ENCODE data around the gene MRPL47.
"Not testable (repeated sequence)": the region's sequence is repeated elsewhere in the genome, so short reads cannot be mapped to it uniquely, and the experiment has no call there.

Gene MRPL47

DNA sequence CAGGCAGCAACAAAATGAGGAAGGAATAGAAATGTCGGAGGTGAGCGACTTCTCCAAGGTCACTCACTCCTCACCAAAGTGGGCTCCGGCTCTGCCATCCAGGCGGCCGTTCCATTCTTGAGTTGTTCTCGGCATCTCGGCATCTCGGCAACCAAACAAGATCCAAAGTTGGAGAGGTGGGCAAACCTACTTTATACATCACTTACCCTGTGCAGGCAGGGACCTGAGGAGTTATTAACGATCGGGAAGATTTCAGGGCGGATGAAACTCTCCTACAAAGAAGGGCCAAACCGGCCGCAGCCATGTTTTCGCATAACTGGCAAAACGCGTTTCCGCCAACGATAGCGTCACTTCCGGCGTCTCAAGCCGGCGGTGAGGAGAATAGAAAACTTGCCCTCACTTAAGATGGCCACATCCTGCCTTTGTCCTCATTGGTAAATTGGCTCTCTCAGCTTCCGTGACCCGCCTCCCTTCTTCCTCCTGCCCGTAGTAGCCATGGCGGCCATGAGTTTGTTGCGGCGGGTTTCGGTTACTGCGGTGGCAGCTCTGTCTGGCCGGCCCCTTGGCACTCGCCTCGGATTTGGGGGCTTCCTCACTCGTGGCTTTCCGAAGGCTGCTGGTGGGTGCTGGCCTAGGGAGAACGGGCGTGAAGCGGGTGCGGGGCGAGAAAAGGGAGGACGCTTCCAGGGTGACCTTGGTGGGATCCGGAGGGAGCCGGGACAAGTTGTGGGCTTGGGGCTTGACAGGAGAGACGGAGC, at the start of gene MRPL47, which contains the start of gene NDUFB5:
Gene MRPL47, minus strand, starts transcription at position 318 of the 758 bp plus-strand sequence. Its CDS starts 14 bp downstream, at position 304.
Gene NDUFB5, plus strand, starts transcription at position 474 of the 758 bp plus-strand sequence. Its CDS starts 22 bp downstream, at position 496.
- peak; percentile 96 for DNase-seq

- DNase-seq = peak; percentile 71
Observed at GRCh38 chr3:179653096-179653797, 48.8 kb upstream of the MRPL47 start.

DNA sequence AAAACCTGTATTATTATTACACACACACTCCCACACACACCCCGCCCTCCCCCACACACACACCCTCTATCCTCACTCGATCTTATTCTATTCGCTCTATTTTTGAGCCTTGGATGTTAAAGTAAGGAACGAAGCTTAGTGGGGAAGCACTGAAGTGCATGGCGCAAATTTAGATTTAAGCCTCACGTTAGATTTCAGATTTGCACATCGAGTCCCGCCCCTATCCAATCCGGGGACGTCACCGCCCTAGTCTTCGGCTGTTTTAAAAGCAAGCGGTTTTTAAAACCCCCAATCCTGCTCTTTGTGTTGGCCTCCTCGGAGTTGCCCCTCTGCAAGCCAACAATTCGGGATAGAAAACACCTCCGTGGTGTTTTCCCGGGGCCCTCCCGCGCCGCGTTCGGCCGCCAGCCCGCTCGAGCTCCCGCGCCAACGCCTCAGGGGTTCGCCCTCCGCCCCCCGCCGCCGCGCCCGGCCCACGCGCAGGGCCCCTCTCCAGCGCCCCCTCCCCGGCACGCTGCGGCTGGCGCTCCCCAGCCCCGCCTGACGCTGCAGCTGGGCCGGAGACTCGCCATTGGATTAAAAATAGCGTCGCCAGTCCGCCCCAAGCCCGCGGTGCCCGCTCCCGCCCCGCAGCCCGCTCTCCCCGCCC, 48.1 kb upstream of the MRPL47 start, which contains the start of gene USP13:
Gene USP13, plus strand, starts transcription at position 594 of the 649 bp plus-strand sequence. CDS start 186 bp downstream, outside the sequence.
- peak; percentile 71 for DNase-seq

- no peak for DNase-seq
Observed at GRCh38 chr3:179651687-179652446, 47.4 kb upstream of the MRPL47 start.

DNA sequence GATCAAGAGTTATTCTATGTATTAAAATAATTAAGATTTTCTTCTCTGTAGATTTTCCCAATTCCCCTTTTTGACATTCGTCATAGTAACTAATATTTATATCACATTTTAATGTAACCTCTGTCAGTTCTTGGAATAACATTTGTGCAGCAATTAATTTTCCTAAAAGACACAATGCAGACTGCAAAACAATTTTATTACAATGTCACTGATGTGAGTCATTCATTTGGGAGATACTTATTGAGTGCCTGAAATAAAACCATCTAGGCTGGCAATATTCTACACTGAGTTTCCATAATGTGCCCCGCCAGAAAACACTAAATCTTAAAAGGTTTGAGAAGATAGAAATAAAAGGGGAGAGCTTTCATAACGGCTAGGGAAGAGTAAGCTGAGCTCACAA, 41.7 kb upstream of the MRPL47 start:
- DNase-seq = no peak

- not testable (repeated sequence) for DNase-seq
Observed at GRCh38 chr3:179643837-179644236, 39.4 kb upstream of the MRPL47 start.

GRCh38 chr3:179642871-179643270, 38.4 kb upstream of the MRPL47 start:
- no peak for DNase-seq

DNA sequence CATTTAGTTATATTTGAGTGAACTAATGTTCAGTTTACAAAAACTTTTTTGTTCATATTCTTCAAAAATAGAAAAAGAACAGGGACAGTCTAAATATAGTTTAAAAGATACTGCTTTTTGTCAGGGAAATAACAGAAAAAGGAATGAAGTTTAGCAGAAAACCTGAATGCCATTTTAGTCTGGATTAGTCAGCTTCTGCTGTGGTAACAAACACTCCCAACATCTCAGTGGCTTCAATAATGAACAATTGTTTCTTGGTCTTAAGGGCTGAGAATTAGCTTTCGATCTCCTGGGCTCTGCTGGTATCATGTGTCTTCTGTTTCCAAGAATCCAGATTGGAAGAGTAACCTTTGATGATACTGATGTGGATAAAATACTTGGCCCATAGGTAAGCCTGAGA, 36.0 kb upstream of the MRPL47 start:
- DNase-seq = no peak

GRCh38 chr3:179630753-179631451, 26.5 kb upstream of the MRPL47 start:
- no peak for DNase-seq

GRCh38 chr3:179624451-179624850, 20.0 kb upstream of the MRPL47 start:
- no peak for DNase-seq

GRCh38 chr3:179622023-179622422, 17.6 kb upstream of the MRPL47 start:
- no peak for DNase-seq

- no peak for DNase-seq
Observed at GRCh38 chr3:179615458-179616173, 11.2 kb upstream of the MRPL47 start.

DNA sequence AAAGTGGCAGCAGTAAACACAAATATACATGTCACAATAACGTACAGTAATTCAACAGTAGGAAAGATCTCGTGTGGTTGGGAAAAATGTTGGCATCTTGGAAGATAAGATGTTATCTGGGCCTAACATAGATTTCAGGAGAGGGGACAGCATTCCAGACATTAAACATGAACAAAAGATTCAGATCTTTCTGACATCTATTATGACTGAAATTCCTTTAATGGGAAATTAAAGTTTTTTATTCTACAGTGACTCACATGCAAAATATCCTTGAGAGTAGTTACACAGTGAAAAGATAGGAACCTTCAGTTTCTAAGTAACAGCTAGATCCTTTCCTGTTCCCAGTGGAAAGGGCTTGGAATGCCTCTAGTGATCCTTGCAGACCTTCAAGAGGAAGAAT, 9.4 kb upstream of the MRPL47 start:
- no peak for DNase-seq

DNA sequence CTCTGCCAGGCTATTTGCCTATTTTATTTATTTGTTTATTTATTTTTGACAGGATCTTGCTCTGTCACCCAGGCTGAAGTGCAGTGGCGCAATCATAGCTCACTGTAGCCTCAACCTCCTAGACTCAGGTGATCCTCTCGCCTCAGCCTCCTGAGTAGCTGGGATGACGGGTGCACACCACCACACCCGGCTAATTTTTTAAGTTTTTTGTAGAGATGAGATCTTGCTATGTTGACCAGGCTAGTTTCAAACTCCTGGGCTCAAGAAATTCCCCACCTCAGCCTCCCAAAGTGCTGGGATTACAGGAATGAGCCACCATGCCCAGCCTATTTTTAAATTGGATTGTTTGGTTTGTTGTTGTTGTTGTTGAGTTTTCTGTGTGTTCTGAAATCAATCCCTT, 5.6 kb upstream of the MRPL47 start:
- no peak for DNase-seq

DNA sequence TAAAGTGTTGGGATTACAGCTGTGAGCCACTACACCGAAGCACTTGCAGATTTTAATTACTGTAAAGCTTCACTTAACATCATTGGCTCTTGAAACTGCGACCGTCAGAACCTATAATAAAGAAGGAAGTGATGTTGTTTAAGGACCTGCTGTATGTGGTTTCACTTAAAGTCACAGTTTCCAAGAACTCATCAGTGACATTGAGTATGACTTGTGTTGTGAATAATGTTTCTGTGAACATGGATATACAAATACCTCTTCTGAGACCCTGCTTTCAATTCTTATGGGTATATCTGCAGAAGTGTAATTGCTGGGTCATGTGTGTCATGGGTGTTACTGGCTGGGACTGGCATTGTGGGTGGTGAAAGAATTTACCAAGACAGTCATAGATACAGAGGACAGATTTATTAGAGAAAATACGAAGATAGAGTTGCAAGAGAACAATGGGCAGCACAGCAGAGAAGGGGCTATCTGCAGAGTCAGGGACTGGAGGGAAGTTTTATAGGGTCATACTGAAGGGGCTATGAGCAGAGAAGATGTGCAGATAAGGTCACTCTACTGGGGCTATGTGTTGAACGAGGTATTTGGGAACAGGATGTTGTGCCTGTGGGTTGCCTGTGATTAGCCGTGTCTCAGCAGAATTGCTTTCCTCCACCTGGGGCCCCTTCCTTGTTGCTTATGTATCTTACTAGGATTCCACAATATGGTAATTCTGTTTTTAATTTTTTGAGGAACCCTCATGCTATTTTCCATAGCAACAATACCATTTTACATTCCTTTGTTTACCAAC, 4.7 kb upstream of the MRPL47 start:
- DNase-seq = peak; percentile 81

- DNase-seq = no peak
Observed at GRCh38 chr3:179606534-179607085, 2.2 kb upstream of the MRPL47 start.

DNA sequence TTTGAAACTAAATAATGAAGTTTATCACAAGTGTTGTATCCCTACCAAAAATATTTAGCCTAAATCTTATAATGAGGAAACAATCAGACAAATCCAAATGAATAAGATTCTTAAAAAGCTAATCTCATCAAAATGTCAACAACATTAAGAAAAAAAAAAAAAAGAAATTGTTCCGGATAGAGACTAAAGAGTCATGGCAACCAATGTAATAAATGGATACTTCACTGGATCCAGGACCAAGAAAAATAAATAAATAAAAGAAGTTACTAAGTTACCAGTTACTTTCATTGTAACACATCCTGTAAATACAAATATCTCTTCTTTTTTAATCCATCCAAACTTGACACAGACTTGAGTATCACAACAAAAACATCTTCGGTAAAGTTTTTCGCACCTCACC, 607 bp downstream of the MRPL47 start:
- no peak for DNase-seq

DNA sequence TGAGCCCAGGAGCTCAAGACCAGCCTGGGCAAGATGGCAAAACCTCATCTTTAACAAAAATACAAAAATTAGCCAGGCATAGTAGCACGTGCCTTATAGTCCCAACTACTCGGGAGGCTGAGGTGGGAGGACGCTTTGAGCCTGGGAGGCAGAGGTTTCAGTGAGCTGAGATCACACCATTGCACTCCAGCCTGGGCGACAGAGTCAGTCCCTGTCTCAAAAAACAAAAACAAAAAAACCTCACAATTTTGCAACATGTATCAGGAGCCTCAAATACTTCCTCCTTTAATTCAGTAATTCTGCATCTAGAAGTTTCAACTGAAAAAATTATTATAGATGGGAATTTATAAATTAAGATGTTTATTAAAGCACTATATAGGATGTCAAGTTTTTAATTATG, 1.1 kb downstream of the MRPL47 start:
- DNase-seq = no peak

GRCh38 chr3:179599531-179599930, 4.9 kb downstream of the MRPL47 start:
- DNase-seq = no peak

- DNase-seq = no peak
Observed at GRCh38 chr3:179591313-179591712, 13.1 kb downstream of the MRPL47 start.

Measured in activated CD4-positive, alpha-beta T cell treated with anti-CD3 and anti-CD28 coated beads, Interleukin-2, Interleukin-6, amounts not matched to agents 100 ng/mL and 50 ng/mL, durations not matched to agents 16 hours and 8 hours (primary cell).